Panc1 (cell line): ENCODE measurements around the gene PECR. TPM values are rescaled to one million over a fixed set of nuclear protein-coding genes. Genes with fewer than 3 reads are reported as not detected.

Experiments used
- ATAC-seq: fragments of 200-7000 bp; cut with Tn5 transposase; 2 replicates; pipeline ENCODE4 v1.9.1; 2020; ENCODE audit warnings: mild to moderate bottlenecking, moderate library complexity
- BruUV-seq: library from RNA; stranded (reverse); fragments of 400-500 nt; replicated peaks from 2 replicates; lab custom pipeline; 2021; lab: Mats Ljungman, UMichigan
- CTCF ChIA-PET: fragments of 300-600 bp; sonication (Branson Sonifier 250); formaldehyde crosslinking; loops from one replicate; lab custom pipeline; 2022; ENCODE audit warnings: antibody characterized with exemption; lab: Charles Lee
- POLR2A ChIA-PET: fragments of 300-600 bp; sonication (Branson Sonifier 250); formaldehyde crosslinking; loops from one replicate; lab custom pipeline; 2022; ENCODE audit warnings: antibody characterized with exemption; lab: Charles Lee
- DNase-seq: peaks from one replicate; pipeline ENCODE4 v3.0.0-alpha.2; 2010; ENCODE audit warnings: low read depth, low spot score
- H3K27ac ChIP-seq: 2 replicates; pipeline ENCODE4 v1.5.1; 2011; ENCODE audit warnings: mild to moderate bottlenecking, low read length, inconsistent platforms
- H3K27me3 ChIP-seq: fragments of 200-500 bp; sonication (Bioruptor generic); 2 replicates; pipeline ENCODE4 v1.6.0; 2014; ENCODE audit warnings: low read length, inconsistent platforms; ENCODE audit not compliant: control insufficient read depth, insufficient read depth
- H3K36me3 ChIP-seq: fragments of 200-500 bp; sonication (Bioruptor generic); 2 replicates; pipeline ENCODE4 v1.5.1; 2014; ENCODE audit warnings: inconsistent platforms, mild to moderate bottlenecking, low read length, moderate library complexity; ENCODE audit not compliant: control insufficient read depth, insufficient read depth
- H3K4me1 ChIP-seq: 2 replicates; pipeline ENCODE4 v1.5.1; 2011; ENCODE audit warnings: inconsistent platforms, mild to moderate bottlenecking, low read length, moderate library complexity; ENCODE audit not compliant: control insufficient read depth, insufficient read depth
- H3K4me3 ChIP-seq, 2 experiments: 2 replicates each; pipeline ENCODE4 v1.5.1; 2011 to 2012; ENCODE audit warnings: low read depth in 2 of 2, low read length in 2 of 2, mild to moderate bottlenecking in 2 of 2, inconsistent platforms in 1 of 2, moderate library complexity in 1 of 2
- H3K9me3 ChIP-seq: fragments of 200-500 bp; sonication (Bioruptor generic); 2 replicates; pipeline ENCODE4 v1.5.1; 2014; ENCODE audit warnings: low read depth, mild to moderate bottlenecking, inconsistent platforms, low read length, moderate library complexity; ENCODE audit not compliant: control insufficient read depth, insufficient read depth
- CTCF ChIP-seq: fragments of 450-650 bp; IDR thresholded peaks from 2 replicates; pipeline ENCODE4 v1.5.1; 2017; ENCODE audit warnings: mild to moderate bottlenecking
- POLR2AphosphoS5 ChIP-seq: IDR thresholded peaks from 2 replicates; pipeline ENCODE4 v1.6.1; 2012; ENCODE audit warnings: mild to moderate bottlenecking, low read depth, low read length, moderate library complexity
- REST ChIP-seq, 2 experiments: IDR thresholded peaks; 2 replicates each; pipeline ENCODE4 v1.6.1; 2011 to 2012; ENCODE audit warnings: low read depth in 2 of 2, control low read depth in 1 of 2, low read length in 1 of 2, mild to moderate bottlenecking in 1 of 2, moderate library complexity in 1 of 2; ENCODE audit not compliant: insufficient read depth in 1 of 2
- SIN3A ChIP-seq: IDR thresholded peaks from 2 replicates; pipeline ENCODE4 v1.6.1; 2012; ENCODE audit warnings: low read depth, mild to moderate bottlenecking, low read length, moderate library complexity, borderline replicate concordance; ENCODE audit not compliant: insufficient read depth
- TCF7L2 ChIP-seq: IDR thresholded peaks from 2 replicates; pipeline ENCODE4 v1.6.1; 2011; ENCODE audit warnings: mild to moderate bottlenecking, low read depth, low read length, inconsistent platforms
- in situ Hi-C: cut with HindIII; loops from 2 replicates; pipeline ENCODE4 v1.10.0; 2016; ENCODE audit warnings: low sequenced_read_pairs, low pct_unique_long_range_greater_than_20kb
- intact Hi-C: fragments of 100-400 bp; cut with micrococcal nuclease; formaldehyde crosslinking; loops from one replicate; pipeline ENCODE4 v1.10.0; 2022; ENCODE audit not compliant: unreplicated experiment
- total RNA-seq: library from RNA; stranded (reverse); gene quantifications from one replicate; pipeline ENCODE4 v1.2.1, GENCODE V29; 2021; ENCODE audit not compliant: unreplicated experiment

PECR gene
- total RNA-seq, 1 experiment from 2014 or later: 16.5 TPM

- no peak for ATAC-seq
- intact Hi-C loops: no loop called here
- in situ Hi-C loops: no loop called here
- ChIA-PET CTCF (no interaction called here), POLR2A (no interaction called here)
- H3K27ac ChIP-seq: no peak overlapping the region
- TF ChIP-seq CTCF: no peak
- no peak for TF ChIP-seq TCF7L2
- TF ChIP-seq POLR2AphosphoS5: no peak
- H3K36me3 ChIP-seq: peaks cover 84% of the 10 kb centered on the region
- DNase-seq: no peak
- peaks cover 2% of the 10 kb centered on the region; the same call in 1 of the 2 replicates for H3K4me1 ChIP-seq
- no TSS peak for BruUV-seq
- H3K9me3 ChIP-seq: no peaks in the 10 kb centered on the region
- no peak overlapping the region for H3K4me3 ChIP-seq
- H3K27me3 ChIP-seq: no peaks in the 10 kb centered on the region
These were observed 39.6 kb upstream of the PECR start for GRCh38 chr2:216121255-216121654.

- ChIA-PET CTCF (no interaction called here), POLR2A (no interaction called here)
- TF ChIP-seq TCF7L2 (no peak), POLR2AphosphoS5 (no peak), SIN3A (no peak), CTCF (no peak), REST (IDR thresholded peaks at IDR 0.05; ENCODE audit: insufficient read depth in 1 of 2, low read depth in 2 of 2, low read length in 1 of 2) (no peak)
- Histone ChIP-seq H3K36me3 (peaks cover 87% of the 10 kb centered on the region), H3K4me3 (no peak overlapping the region), H3K4me1 (peaks cover 10% of the 10 kb centered on the region), H3K27me3 (no peaks in the 10 kb centered on the region), H3K27ac (no peak overlapping the region), H3K9me3 (no peaks in the 10 kb centered on the region)
- ATAC-seq (no peak), DNase-seq (no peak)
- intact Hi-C loops (no loop called here), in situ Hi-C loops (no loop called here)
- no TSS peak for BruUV-seq
These were observed 38.4 kb upstream of the PECR start for GRCh38 chr2:216119986-216120385.
